GM12892 (cell line): ENCODE results near the gene SMARCD1. TPM values are rescaled to one million over a fixed set of nuclear protein-coding genes. Genes with fewer than 3 reads are reported as not detected.

Experiments
- DNase-seq: peaks from one replicate; pipeline ENCODE4 v3.0.0; 2011; ENCODE audit not compliant: insufficient read length
- FAIRE-seq: peaks from 2 replicates; lab custom pipeline; 2011; peaks lifted over from hg19 to GRCh38; lab: Jason Lieb, UNC
- POLR2A ChIP-seq: IDR thresholded peaks from 2 replicates; pipeline ENCODE4 v1.6.1; 2011; ENCODE audit warnings: low read depth, low read length, control low read depth
- POLR2AphosphoS5 ChIP-seq: IDR thresholded peaks from 2 replicates; pipeline ENCODE4 v1.6.1; 2011; ENCODE audit warnings: low read depth, low read length, control low read depth
- TAF1 ChIP-seq: IDR thresholded peaks from 2 replicates; pipeline ENCODE4 v1.6.1; 2011; ENCODE audit warnings: low read depth, mild to moderate bottlenecking, control low read depth, low read length, borderline replicate concordance
- polyA plus RNA-seq: library from polyadenylated mRNA; unstranded; fragments of >200 nt; gene quantifications from one replicate; pipeline ENCODE4 v1.2.1, GENCODE V29; 2012; ENCODE audit warnings: missing spikeins, inconsistent platforms; ENCODE audit not compliant: missing spikeins

Gene SMARCD1
- polyA plus RNA-seq: 43.4 TPM

DNA sequence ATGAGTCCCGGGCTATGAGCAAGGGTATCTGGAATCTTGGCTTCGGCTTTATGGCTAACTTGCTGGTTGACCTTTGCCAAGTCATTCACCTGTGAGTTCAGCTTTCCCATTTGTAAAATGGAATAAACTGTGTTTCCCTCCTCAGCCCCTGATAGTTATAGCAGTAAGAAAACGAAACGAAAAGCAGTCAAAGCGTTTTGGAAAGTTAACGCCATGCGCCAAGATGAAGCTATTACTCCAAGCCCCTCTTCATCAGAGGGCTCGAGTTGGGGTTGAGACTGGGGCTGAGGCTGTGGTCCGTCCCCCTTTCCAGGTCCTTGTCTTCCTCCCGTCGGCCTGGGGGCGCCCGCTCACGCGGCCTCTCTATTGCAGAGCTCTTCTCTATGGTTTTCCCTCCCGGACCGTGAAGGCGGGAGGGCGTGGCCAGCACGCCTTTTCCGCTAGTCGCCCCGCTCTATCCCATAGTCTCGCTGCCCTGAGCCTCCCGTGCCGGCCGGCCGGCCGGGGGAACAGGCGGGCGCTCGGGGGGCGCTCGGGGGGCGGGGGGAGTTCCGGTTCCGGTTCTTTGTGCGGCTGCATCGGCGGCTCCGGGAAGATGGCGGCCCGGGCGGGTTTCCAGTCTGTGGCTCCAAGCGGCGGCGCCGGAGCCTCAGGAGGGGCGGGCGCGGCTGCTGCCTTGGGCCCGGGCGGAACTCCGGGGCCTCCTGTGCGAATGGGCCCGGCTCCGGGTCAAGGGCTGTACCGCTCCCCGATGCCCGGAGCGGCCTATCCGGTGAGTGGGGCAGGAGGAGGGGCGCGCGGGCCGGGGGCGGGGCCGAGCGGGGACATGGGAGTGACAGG is at the start of gene SMARCD1:
Gene SMARCD1, plus strand, starts transcription at position 568 of the 840 bp plus-strand sequence. Its CDS starts 28 bp downstream, at position 596.
- DNase-seq (peak; percentile 90), FAIRE-seq (peak; percentile 92)
- TF ChIP-seq POLR2A (peak; percentile 48; the same call in 1 of the 2 replicates), TAF1 (peak; percentile 64; the same call in 1 of the 2 replicates), POLR2AphosphoS5 (peak; percentile 64; the same call in 1 of the 2 replicates)

- FAIRE-seq (no peak), DNase-seq (no peak)
- TF ChIP-seq POLR2AphosphoS5 (no peak), POLR2A (no peak), TAF1 (no peak)
These were observed 46.8 kb upstream of the SMARCD1 start for GRCh38 chr12:50038336-50038735.

DNA sequence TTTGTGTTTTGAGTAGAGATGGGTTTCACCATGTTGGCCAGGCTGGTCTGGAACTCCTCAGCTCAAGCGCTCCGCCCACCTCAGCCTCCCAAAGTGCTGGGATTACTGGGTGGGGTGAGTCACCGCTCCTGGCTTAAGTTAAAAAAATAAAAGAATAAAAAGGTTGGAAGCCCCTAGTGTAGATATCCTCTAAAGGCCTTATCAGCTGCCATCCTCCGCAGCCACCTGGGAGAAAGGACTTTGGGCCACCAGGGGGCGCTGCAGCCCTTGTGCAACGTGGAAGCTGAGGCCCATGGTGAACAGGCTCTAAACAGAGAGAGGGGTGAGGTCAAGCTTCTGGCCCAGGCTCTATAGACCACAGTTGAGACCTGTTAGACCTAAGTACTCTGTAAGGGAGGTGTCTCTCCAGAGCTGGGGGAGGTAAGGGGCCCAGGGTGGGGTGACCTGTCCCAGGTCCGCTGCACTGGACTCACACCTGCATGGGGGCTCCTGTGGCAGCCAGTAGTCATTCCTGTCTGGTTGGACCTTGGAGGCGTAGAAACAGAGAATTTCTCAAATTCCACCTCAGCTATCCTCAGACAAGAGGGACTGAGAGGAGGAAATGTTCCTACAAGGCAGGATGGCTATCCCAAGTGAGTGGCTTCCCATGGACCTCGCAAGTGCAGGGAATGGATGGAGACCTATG is 45.8 kb upstream of the SMARCD1 start:
- FAIRE-seq: peak; percentile 64
- TF ChIP-seq POLR2A: no peak
- TF ChIP-seq POLR2AphosphoS5: no peak
- TF ChIP-seq TAF1: no peak
- peak; percentile 70 for DNase-seq

GRCh38 chr12:50040657-50041056 is 44.5 kb upstream of the SMARCD1 start:
- DNase-seq (no peak), FAIRE-seq (no peak)
- TF ChIP-seq TAF1 (no peak), POLR2A (no peak), POLR2AphosphoS5 (no peak)

- DNase-seq: no peak
- TF ChIP-seq POLR2AphosphoS5: no peak
- TF ChIP-seq TAF1: no peak
- TF ChIP-seq POLR2A: no peak
- no peak for FAIRE-seq
These were observed 43.9 kb upstream of the SMARCD1 start for GRCh38 chr12:50041062-50041860.

- no peak for TF ChIP-seq POLR2AphosphoS5
- no peak for TF ChIP-seq TAF1
- TF ChIP-seq POLR2A: no peak
- DNase-seq (no peak), FAIRE-seq (no peak)
These were observed 43.2 kb upstream of the SMARCD1 start for GRCh38 chr12:50041962-50042361.

GRCh38 chr12:50042693-50043092 is 42.4 kb upstream of the SMARCD1 start:
- no peak for TF ChIP-seq POLR2A
- TF ChIP-seq TAF1: no peak
- FAIRE-seq (no peak), DNase-seq (no peak)

- DNase-seq (no peak), FAIRE-seq (no peak)
- TF ChIP-seq POLR2AphosphoS5 (no peak), POLR2A (no peak), TAF1 (no peak)
These were observed 41.8 kb upstream of the SMARCD1 start for GRCh38 chr12:50043308-50043707.

- TF ChIP-seq POLR2AphosphoS5 (no peak), TAF1 (no peak), POLR2A (no peak)
- DNase-seq (no peak), FAIRE-seq (no peak)
These were observed 41.3 kb upstream of the SMARCD1 start for GRCh38 chr12:50043854-50044253.

- no peak for TF ChIP-seq POLR2A
- TF ChIP-seq POLR2AphosphoS5: no peak
- no peak for TF ChIP-seq TAF1
- DNase-seq (no peak), FAIRE-seq (no peak)
These were observed 37.4 kb upstream of the SMARCD1 start for GRCh38 chr12:50047693-50048250.
